Body of pancreas (tissue), 4 donors: Measurements from ENCODE around the gene RAB26.

Experiments
- POLR2A ChIP-seq, 3 donors: fragments of 450-650 bp; IDR thresholded peaks; one replicate each; pipeline ENCODE4 v1.6.1; 2016; ENCODE audit warnings: antibody characterized with exemption in 3 of 3, mild to moderate bottlenecking in 2 of 3
- TF ChIP-seq, protein P1 (sequence below), 7 experiments: fragments of 450-650 bp in 4 of 7; fragments of 200-600 bp in 3 of 7; sonication (generic) in 3 of 7; IDR thresholded peaks; one replicate each; pipeline ENCODE4 v1.5.1; 2016 to 2019; ENCODE audit warnings: antibody characterized with exemption in 7 of 7

GRCh38 chr16:2156849-2157224, 8.4 kb downstream of the RAB26 start:
- TF ChIP-seq POLR2A (IDR thresholded peaks at IDR 0.05), result no peak
- TF ChIP-seq, protein P1, sequence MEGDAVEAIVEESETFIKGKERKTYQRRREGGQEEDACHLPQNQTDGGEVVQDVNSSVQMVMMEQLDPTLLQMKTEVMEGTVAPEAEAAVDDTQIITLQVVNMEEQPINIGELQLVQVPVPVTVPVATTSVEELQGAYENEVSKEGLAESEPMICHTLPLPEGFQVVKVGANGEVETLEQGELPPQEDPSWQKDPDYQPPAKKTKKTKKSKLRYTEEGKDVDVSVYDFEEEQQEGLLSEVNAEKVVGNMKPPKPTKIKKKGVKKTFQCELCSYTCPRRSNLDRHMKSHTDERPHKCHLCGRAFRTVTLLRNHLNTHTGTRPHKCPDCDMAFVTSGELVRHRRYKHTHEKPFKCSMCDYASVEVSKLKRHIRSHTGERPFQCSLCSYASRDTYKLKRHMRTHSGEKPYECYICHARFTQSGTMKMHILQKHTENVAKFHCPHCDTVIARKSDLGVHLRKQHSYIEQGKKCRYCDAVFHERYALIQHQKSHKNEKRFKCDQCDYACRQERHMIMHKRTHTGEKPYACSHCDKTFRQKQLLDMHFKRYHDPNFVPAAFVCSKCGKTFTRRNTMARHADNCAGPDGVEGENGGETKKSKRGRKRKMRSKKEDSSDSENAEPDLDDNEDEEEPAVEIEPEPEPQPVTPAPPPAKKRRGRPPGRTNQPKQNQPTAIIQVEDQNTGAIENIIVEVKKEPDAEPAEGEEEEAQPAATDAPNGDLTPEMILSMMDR (IDR thresholded peaks at IDR 0.05), result no peak
